ENCODE results near the gene INAFM1. TPM values are rescaled to one million over a fixed set of nuclear protein-coding genes. Genes with fewer than 3 reads are reported as not detected.
A peak's percentile ranks its signal among the peaks of the same experiment; 100 is the strongest.

INAFM1 gene
- total and polyA plus RNA-seq, 9 of the 15 experiments (the other 6 are each of a cell fraction or from before 2014, with no cell fraction given): 0.71 to 30.9 (median 3.1) TPM

DNA sequence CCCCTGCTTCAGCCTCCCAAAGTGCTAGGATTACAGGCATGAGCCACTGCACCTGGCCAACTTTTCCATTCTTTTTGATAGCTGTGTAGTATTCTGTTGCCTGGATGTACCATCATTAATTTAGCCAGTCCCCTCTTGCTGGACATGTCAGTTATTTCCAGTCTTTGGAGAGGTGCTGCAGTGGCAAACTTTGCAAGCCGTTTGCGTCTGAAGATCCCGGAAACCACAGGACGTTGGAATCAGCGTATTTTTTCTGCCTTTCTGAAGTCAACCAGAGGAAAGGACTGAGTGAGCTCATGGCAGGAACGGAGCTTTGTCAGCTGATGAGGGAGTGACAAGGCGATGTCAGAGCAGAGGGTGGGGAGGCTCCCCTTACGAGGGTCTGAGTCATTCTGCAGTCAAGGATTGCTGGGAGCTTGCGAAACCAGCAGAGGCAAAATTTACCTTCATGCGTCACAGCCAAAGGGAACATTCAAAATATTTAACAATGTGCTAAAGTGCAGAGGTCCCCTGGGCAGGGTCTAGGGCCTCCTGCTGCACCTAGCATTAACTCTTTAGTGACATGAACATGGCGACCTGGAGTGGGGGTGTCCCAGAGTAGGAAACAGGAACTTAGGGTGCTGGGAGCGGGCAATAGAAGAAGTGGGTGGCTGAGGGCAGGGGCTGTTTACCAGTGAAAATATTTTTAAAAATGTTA is 40.6 kb downstream of the INAFM1 start (continued):
- TF ChIP-seq, protein P1, sequence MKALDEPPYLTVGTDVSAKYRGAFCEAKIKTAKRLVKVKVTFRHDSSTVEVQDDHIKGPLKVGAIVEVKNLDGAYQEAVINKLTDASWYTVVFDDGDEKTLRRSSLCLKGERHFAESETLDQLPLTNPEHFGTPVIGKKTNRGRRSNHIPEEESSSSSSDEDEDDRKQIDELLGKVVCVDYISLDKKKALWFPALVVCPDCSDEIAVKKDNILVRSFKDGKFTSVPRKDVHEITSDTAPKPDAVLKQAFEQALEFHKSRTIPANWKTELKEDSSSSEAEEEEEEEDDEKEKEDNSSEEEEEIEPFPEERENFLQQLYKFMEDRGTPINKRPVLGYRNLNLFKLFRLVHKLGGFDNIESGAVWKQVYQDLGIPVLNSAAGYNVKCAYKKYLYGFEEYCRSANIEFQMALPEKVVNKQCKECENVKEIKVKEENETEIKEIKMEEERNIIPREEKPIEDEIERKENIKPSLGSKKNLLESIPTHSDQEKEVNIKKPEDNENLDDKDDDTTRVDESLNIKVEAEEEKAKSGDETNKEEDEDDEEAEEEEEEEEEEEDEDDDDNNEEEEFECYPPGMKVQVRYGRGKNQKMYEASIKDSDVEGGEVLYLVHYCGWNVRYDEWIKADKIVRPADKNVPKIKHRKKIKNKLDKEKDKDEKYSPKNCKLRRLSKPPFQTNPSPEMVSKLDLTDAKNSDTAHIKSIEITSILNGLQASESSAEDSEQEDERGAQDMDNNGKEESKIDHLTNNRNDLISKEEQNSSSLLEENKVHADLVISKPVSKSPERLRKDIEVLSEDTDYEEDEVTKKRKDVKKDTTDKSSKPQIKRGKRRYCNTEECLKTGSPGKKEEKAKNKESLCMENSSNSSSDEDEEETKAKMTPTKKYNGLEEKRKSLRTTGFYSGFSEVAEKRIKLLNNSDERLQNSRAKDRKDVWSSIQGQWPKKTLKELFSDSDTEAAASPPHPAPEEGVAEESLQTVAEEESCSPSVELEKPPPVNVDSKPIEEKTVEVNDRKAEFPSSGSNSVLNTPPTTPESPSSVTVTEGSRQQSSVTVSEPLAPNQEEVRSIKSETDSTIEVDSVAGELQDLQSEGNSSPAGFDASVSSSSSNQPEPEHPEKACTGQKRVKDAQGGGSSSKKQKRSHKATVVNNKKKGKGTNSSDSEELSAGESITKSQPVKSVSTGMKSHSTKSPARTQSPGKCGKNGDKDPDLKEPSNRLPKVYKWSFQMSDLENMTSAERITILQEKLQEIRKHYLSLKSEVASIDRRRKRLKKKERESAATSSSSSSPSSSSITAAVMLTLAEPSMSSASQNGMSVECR (CRISPR knock-in tag; IDR thresholded peaks at IDR 0.05): 0 out of 2 replicates have a peak, but pooled peaks have one; percentile 56
- TF ChIP-seq NFYB (IDR thresholded peaks at IDR 0.05; ENCODE audit: extremely low read depth, insufficient read length) (no peak), SAP30 (IDR thresholded peaks at IDR 0.05; ENCODE audit: borderline replicate concordance, insufficient read depth, low read depth, low read length, poor library complexity, severe bottlenecking) (no peak), KHSRP (IDR thresholded peaks at IDR 0.05) (no peak), GTF2E2 (tag; IDR thresholded peaks at IDR 0.05) (peak; percentile 60; the same call in 1 of the 2 replicates), EGR1 (conservative IDR thresholded peaks at IDR 0.05) (no peak), MXI1 (IDR thresholded peaks at IDR 0.05; ENCODE audit: low read depth, low read length) (no peak), SMARCE1 (IDR thresholded peaks at IDR 0.05) (peak; percentile 89), GTF2A2 (tag; IDR thresholded peaks at IDR 0.05) (no peak), FOSL1 (tag; conservative IDR thresholded peaks at IDR 0.05) (peak; percentile 99), NCOA4 (IDR thresholded peaks at IDR 0.05; ENCODE audit: partially characterized antibody) (no peak), BCOR (IDR thresholded peaks at IDR 0.05) (peak; percentile 94), CCNT2 (IDR thresholded peaks at IDR 0.05; ENCODE audit: borderline replicate concordance, extremely low read depth, insufficient read length, low read depth, low read length) (no peak), MTA2 (IDR thresholded peaks at IDR 0.05; ENCODE audit: low read depth) (peak; percentile 3), TGIF2 (CRISPR knock-in tag; IDR thresholded peaks at IDR 0.05) (no peak), PHF20 (IDR thresholded peaks at IDR 0.05; ENCODE audit: partially characterized antibody) (no peak), SOX6 (IDR thresholded peaks at IDR 0.05) (peak; percentile 67; the same call in 1 of the 2 replicates)
- TF ChIP-seq, protein P2, sequence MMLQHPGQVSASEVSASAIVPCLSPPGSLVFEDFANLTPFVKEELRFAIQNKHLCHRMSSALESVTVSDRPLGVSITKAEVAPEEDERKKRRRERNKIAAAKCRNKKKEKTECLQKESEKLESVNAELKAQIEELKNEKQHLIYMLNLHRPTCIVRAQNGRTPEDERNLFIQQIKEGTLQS (IDR thresholded peaks at IDR 0.05): peak; percentile 98
- TF ChIP-seq, protein P2 (CRISPR knock-in tag; conservative IDR thresholded peaks at IDR 0.05): peak; percentile 92; the same call in 1 of the 2 replicates
- TF ChIP-seq, protein P3, sequence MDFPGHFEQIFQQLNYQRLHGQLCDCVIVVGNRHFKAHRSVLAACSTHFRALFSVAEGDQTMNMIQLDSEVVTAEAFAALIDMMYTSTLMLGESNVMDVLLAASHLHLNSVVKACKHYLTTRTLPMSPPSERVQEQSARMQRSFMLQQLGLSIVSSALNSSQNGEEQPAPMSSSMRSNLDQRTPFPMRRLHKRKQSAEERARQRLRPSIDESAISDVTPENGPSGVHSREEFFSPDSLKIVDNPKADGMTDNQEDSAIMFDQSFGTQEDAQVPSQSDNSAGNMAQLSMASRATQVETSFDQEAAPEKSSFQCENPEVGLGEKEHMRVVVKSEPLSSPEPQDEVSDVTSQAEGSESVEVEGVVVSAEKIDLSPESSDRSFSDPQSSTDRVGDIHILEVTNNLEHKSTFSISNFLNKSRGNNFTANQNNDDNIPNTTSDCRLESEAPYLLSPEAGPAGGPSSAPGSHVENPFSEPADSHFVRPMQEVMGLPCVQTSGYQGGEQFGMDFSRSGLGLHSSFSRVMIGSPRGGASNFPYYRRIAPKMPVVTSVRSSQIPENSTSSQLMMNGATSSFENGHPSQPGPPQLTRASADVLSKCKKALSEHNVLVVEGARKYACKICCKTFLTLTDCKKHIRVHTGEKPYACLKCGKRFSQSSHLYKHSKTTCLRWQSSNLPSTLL (IDR thresholded peaks at IDR 0.05): no peak
- TF ChIP-seq, protein P4, sequence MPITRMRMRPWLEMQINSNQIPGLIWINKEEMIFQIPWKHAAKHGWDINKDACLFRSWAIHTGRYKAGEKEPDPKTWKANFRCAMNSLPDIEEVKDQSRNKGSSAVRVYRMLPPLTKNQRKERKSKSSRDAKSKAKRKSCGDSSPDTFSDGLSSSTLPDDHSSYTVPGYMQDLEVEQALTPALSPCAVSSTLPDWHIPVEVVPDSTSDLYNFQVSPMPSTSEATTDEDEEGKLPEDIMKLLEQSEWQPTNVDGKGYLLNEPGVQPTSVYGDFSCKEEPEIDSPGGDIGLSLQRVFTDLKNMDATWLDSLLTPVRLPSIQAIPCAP (CRISPR knock-in tag; IDR thresholded peaks at IDR 0.05; ENCODE audit: borderline replicate concordance): no peak

Measured in K562 (cell line).